ENCODE measurements around the gene HSPA1A.
"Not testable (repeated sequence)": the region's sequence is repeated elsewhere in the genome, so short reads cannot be mapped to it uniquely, and the experiment has no call there.

HSPA1A gene

DNA sequence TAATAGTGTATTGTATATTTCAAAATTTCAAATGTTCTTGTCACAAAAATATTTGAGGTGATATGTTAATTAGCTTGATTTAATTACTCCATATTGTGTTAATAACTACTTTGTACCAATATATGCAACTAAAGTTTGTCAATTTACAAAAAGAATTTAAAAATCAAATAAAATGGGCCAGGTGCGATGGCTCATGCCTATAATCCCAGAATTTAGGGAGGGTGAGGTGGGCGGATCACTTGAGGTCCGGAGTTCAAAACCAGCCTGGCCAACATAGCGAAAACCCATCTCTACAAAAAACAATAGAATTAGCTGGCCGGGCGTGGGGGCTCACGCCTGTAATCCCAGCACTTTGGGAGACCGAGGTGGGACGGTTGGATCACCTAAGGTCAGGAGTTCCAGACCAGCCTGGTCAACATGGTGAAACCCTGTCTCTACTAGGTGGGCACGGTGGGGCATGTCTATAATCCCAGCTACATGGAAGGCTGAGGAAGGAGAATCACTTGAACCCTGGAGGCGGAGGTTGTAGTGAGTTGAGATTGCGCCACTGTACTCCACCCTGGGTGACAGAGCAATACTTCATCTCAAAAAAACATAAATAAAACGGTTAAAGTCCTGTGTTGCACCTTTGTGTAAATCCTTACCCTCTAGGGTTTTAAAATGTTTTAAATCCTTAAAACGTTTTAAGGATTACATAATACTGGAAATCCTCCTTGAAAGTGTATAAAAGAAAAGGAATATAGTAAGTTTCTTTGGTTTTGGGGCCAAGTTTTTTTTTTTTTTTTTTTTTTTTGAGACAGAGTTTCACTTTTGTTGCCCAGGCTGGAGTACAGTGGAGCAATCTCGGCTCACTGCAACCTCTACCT is 16.2 kb downstream of the HSPA1A start:
- Histone ChIP-seq H3K4me2 (ENCODE audit: low read length) (peak overlapping the region; percentile 79), H3K9me3 (replicated peaks; ENCODE audit: low read length) (no peaks in the 10 kb centered on the region), H3K4me1 (ENCODE audit: control insufficient read depth, insufficient read depth, low read length) (peaks cover 25% of the 10 kb centered on the region), H3K9ac (ENCODE audit: low read depth, low read length) (peak overlapping the region; percentile 78), H3K4me3 (ENCODE audit: low read length) (peak overlapping the region; percentile 71), H3K27me3 (ENCODE audit: control insufficient read depth, insufficient read depth, low read length) (no peaks in the 10 kb centered on the region), H3K36me3 (ENCODE audit: insufficient read depth, low read length) (peaks cover 6% of the 10 kb centered on the region)

DNA sequence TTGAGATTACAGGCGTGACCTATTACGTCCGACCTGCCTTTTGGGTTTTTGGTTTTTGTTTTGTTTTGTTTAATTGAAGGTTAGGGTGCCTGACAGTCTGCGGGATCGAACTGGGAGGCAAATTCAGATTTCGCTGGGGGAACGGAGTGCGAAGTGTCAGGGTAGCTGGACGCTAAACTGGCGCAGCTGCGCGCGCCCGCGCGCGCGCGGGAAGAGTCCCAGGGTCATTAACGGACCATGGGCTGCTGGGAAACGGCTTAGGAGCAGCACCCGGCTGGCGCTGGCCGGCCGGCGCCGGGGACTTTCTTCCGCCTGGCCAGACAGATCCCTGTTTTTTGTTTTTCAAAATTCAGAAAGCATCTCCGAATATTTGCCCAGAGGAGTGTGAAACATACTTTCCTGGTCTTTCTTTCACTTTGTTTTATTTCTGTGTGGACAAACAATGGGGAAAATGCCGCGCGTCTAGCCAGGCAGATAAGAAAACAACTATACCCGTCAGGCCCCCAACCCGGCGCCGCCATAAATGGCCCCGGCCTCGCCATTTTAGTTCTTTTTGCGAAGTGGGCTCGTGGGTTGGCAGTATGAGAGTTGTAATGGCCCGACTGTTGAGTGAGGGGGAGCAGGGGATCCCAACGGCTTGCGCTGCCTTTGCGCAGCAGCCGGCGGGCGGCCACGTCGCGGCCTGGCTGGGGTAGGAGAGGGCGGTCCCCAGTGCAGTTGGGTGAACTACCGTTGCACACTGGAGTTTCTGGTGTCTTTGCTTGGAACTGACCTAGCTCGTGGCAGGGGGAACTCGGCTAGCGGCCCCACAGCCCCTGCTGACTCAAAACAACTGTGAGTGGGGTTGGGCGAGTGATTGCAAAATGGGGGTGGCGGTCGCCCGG is 19.3 kb downstream of the HSPA1A start:
- H3K4me1 ChIP-seq (ENCODE audit: control insufficient read depth, insufficient read depth, low read length): peaks cover 34% of the 10 kb centered on the region
- no peaks in the 10 kb centered on the region for H3K27me3 ChIP-seq (ENCODE audit: control insufficient read depth, insufficient read depth, low read length)
- peak overlapping the region; percentile 99 for H3K9ac ChIP-seq (ENCODE audit: low read depth, low read length)
- peak overlapping the region; percentile 95 for H3K4me2 ChIP-seq (ENCODE audit: low read length)
- peaks cover 37% of the 10 kb centered on the region for H3K36me3 ChIP-seq (ENCODE audit: insufficient read depth, low read length)
- peak overlapping the region; percentile 97 for H3K4me3 ChIP-seq (ENCODE audit: low read length)
- no peaks in the 10 kb centered on the region for H3K9me3 ChIP-seq (replicated peaks; ENCODE audit: low read length)

DNA sequence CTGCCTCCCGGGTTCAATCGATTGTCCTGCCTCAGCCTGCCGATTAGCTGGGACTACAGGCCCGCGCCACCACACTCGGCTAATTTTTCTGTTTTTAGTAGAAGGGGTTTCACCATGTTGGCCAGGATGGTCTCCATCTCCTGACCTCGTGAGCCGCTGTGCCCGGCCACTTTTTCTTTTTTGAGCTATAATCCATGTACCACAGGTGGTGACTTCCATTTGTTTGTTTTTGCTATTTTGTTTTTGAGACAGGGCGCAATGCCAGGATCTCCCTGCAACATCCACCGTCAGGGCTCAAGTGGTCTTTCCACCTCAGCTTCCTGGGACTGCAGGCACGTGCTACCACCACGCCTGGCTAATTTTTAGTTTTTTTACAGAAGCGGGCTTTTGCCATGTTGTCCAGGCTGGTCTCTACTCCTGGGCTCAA is 20.7 kb downstream of the HSPA1A start:
- H3K9ac ChIP-seq (ENCODE audit: low read depth, low read length): peak overlapping the region; percentile 99
- H3K4me1 ChIP-seq (ENCODE audit: control insufficient read depth, insufficient read depth, low read length): peaks cover 31% of the 10 kb centered on the region
- peaks cover 51% of the 10 kb centered on the region for H3K36me3 ChIP-seq (ENCODE audit: insufficient read depth, low read length)
- no peaks in the 10 kb centered on the region for H3K9me3 ChIP-seq (replicated peaks; ENCODE audit: low read length)
- peak overlapping the region; percentile 95 for H3K4me2 ChIP-seq (ENCODE audit: low read length)
- peak overlapping the region; percentile 97 for H3K4me3 ChIP-seq (ENCODE audit: low read length)
- H3K27me3 ChIP-seq (ENCODE audit: control insufficient read depth, insufficient read depth, low read length): no peaks in the 10 kb centered on the region

DNA sequence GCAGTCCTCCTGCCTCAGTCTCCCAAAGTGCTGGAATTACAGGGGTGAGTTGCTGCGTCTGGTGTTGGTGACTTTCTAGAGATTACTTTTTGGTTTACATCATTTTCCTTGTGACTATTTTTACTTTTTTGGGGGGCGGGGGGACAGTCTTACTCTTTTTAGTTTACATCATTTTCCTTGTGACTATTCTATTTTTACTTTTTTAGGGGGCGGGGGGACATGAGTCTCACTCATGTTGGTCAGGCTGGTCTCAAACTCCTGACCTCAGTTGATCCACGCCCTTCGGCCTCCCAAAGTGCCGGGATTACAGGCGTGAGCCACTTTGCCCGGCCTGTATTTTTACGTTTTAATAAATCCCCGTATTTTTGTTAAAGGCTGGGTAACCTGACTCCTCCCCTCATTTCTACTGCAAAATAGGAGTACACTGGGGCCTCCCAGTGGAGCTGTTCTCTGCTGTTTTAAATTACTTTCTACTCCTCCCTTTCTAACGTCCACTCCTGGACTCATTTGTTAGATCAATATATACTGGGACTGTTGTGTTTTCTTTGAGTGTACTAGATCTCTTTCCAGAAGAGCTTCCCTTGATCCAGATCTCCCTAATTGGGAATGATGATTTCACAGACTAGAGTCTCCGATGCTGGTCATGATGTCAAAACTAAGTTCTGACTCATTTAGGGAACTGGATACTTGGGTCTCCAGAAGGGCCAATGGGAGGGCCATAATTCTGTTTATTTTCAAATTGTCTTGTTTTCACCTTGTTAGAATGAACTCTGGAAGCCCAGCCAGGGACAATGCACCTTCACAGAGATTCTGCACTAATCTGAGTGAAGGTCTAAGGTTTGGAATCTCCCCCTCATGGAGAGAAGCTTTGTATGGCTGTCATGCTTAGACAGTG is 21.4 kb downstream of the HSPA1A start:
- H3K4me3 ChIP-seq (ENCODE audit: low read length): peak overlapping the region; percentile 97
- H3K4me1 ChIP-seq (ENCODE audit: control insufficient read depth, insufficient read depth, low read length): peaks cover 25% of the 10 kb centered on the region

DNA sequence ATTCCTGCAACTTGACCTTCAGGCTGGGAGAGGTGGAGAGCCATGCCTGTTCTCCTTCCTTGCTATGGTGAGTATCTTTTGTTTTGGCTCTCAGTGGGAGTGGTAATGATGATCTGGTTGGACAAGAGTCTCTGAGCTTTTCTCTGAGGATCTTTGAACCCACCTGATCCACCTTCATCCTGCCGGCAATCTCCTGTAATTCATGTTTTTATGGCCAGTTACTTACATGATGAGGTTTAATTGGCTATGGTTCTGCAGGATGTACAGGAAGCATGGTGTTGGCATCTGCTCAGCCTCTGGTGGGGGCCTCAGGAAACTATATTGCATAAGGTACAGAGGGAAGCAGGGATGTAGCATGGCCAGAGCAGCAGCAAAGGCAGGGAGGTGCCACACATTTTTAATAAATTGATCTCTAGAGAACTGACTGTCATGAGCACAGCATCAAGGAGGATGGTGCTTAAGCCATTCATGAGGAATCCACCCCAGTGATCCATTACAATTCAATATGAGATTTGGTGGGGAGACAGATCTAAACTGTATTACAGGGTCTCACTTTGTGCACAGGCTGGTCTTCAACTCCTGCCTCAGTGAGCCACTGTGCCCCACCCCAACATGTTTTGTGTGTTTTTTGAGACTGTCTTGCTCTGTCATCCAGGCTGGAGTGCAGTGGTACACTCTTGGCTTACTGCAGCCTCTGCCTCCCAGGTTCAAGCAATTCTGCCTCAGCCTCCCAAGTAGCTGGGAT is 22.2 kb downstream of the HSPA1A start:
- Histone ChIP-seq H3K27me3 (ENCODE audit: control insufficient read depth, insufficient read depth, low read length) (no peaks in the 10 kb centered on the region), H3K9me3 (replicated peaks; ENCODE audit: low read length) (no peaks in the 10 kb centered on the region), H3K4me2 (ENCODE audit: low read length) (peak overlapping the region; percentile 95), H3K36me3 (ENCODE audit: insufficient read depth, low read length) (peaks cover 52% of the 10 kb centered on the region), H3K4me3 (ENCODE audit: low read length) (peak overlapping the region; percentile 97), H3K4me1 (ENCODE audit: control insufficient read depth, insufficient read depth, low read length) (peaks cover 25% of the 10 kb centered on the region), H3K9ac (ENCODE audit: low read depth, low read length) (peak overlapping the region; percentile 99)

More for the DNA sequence above, 21.4 kb downstream of the HSPA1A start:
- Histone ChIP-seq H3K36me3 (ENCODE audit: insufficient read depth, low read length) (peaks cover 52% of the 10 kb centered on the region), H3K4me2 (ENCODE audit: low read length) (peak overlapping the region; percentile 95), H3K9me3 (replicated peaks; ENCODE audit: low read length) (no peaks in the 10 kb centered on the region), H3K27me3 (ENCODE audit: control insufficient read depth, insufficient read depth, low read length) (no peaks in the 10 kb centered on the region), H3K9ac (ENCODE audit: low read depth, low read length) (peak overlapping the region; percentile 99)

DNA sequence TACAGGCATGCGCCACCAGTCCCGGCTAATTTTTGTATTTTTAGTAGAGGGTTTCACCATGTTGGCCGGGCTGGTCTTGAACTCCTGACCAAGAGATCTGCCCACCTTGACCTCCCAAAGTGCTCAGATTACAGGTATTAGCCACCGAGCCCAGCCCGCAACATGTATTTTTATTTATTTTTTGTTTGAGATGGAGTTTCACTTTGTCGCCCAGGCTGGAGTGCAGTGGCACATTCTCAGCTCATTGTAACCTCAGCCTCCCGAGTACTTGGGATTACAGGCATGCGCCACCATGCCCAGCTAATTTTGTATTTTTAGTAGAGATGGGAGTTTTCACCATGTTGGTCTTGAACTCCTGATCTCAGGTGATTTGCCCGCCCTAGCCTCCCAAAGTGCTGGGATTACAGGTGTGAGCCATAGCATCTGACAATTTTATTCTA is 22.8 kb downstream of the HSPA1A start:
- H3K4me2 ChIP-seq (ENCODE audit: low read length): peak overlapping the region; percentile 95
- peaks cover 25% of the 10 kb centered on the region for H3K4me1 ChIP-seq (ENCODE audit: control insufficient read depth, insufficient read depth, low read length)
- peak overlapping the region; percentile 97 for H3K4me3 ChIP-seq (ENCODE audit: low read length)
- peak overlapping the region; percentile 99 for H3K9ac ChIP-seq (ENCODE audit: low read depth, low read length)
- H3K36me3 ChIP-seq (ENCODE audit: insufficient read depth, low read length): peaks cover 52% of the 10 kb centered on the region
- H3K27me3 ChIP-seq (ENCODE audit: control insufficient read depth, insufficient read depth, low read length); H3K9me3 ChIP-seq (replicated peaks; ENCODE audit: low read length): not testable (repeated sequence)

DNA sequence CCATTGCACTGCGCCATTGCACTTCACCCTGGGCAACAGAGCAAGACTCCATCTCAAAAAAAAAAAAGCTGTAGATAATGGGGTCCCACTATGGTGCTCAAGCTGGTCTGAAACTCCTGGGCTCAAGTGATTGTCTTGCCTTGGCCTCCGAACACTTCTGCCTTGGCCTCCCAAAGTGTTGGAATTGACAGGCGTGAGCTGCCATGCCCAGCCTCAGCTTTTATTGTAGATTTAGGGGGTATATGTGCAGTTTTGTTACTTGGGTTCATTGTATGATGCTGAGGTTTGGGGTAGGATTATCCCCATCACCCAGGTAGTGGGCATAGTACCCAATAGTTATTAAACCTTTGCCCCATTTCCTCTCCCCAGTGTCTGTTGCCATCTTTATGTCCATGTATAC is 23.6 kb downstream of the HSPA1A start:
- no peaks in the 10 kb centered on the region for H3K9me3 ChIP-seq (replicated peaks; ENCODE audit: low read length)
- H3K36me3 ChIP-seq (ENCODE audit: insufficient read depth, low read length): peaks cover 52% of the 10 kb centered on the region
- H3K27me3 ChIP-seq (ENCODE audit: control insufficient read depth, insufficient read depth, low read length): no peaks in the 10 kb centered on the region
- H3K4me1 ChIP-seq (ENCODE audit: control insufficient read depth, insufficient read depth, low read length): peaks cover 22% of the 10 kb centered on the region
- peak overlapping the region; percentile 95 for H3K4me2 ChIP-seq (ENCODE audit: low read length)
- no peak overlapping the region for H3K9ac ChIP-seq (ENCODE audit: low read depth, low read length)
- H3K4me3 ChIP-seq (ENCODE audit: low read length): no peak overlapping the region

DNA sequence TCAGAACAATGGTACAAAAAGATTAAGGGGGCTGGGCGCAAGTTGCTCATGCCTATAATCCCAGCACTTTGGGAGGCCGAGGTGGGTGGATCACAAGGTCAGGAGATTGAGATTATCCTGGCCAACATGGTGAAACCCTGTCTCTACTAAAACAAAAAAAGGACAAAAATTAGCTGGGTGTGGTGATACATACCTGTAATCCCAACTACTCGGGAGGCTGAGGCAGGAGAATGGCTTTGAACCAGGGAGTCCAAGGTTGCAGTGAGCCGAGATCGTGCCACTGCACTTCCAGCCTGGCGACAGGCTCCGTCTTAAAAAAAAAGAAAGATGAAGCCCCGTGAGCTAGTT is 24.4 kb downstream of the HSPA1A start:
- H3K36me3 ChIP-seq (ENCODE audit: insufficient read depth, low read length): peaks cover 52% of the 10 kb centered on the region
- not testable (repeated sequence) for H3K9me3 ChIP-seq (replicated peaks; ENCODE audit: low read length); H3K4me3 ChIP-seq (ENCODE audit: low read length); H3K4me2 ChIP-seq (ENCODE audit: low read length); H3K27me3 ChIP-seq (ENCODE audit: control insufficient read depth, insufficient read depth, low read length); H3K9ac ChIP-seq (ENCODE audit: low read depth, low read length)
- peaks cover 18% of the 10 kb centered on the region for H3K4me1 ChIP-seq (ENCODE audit: control insufficient read depth, insufficient read depth, low read length)

DNA sequence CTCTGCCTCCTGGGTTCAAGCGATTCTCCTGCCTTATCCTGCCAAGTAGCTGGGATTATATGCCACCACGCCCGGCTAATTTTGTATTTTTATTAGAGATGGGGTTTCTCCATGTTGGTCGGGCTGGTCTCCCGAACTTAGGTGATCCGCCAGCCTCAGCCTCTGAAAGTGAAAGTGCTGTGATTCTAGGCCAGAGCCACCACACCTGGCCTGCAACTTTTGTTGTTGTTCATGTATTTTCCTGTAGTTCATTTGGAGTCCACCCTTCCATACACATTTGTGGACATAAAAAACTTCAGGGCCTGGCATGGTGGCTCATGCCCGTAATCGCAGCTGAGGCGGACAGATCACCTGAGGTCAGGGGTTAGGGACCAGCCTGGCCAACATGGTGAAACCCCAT is 26.7 kb downstream of the HSPA1A start:
- Histone ChIP-seq H3K27me3 (ENCODE audit: control insufficient read depth, insufficient read depth, low read length) (no peaks in the 10 kb centered on the region), H3K9ac (ENCODE audit: low read depth, low read length) (no peak overlapping the region), H3K4me3 (ENCODE audit: low read length) (no peak overlapping the region), H3K36me3 (ENCODE audit: insufficient read depth, low read length) (peaks cover 41% of the 10 kb centered on the region), H3K4me2 (ENCODE audit: low read length) (no peak overlapping the region), H3K4me1 (ENCODE audit: control insufficient read depth, insufficient read depth, low read length) (peaks cover 11% of the 10 kb centered on the region), H3K9me3 (replicated peaks; ENCODE audit: low read length) (no peaks in the 10 kb centered on the region)

DNA sequence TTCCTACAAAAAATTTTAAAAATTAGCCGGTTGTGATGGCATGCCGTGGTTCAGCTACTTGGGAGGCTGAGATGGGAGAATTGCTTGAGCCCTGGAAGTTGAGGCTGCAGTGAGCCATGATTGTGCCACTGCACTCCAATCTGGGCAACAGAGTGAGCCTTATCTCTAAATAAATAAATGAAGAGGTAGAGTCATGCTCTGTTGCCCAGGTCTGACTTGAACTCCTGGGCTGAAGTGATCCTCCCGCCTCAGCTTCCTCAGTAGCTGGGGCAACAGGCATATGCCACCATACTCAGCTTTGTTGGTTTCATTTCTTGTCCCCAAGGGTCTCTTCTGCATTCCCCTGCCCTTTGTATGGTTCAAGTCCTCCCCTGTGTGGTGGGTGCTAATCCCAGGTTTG is 29.2 kb downstream of the HSPA1A start:
- no peaks in the 10 kb centered on the region for H3K4me1 ChIP-seq (ENCODE audit: control insufficient read depth, insufficient read depth, low read length)
- no peaks in the 10 kb centered on the region for H3K27me3 ChIP-seq (ENCODE audit: control insufficient read depth, insufficient read depth, low read length)
- no peak overlapping the region for H3K9ac ChIP-seq (ENCODE audit: low read depth, low read length)
- peaks cover 16% of the 10 kb centered on the region for H3K36me3 ChIP-seq (ENCODE audit: insufficient read depth, low read length)
- H3K4me2 ChIP-seq (ENCODE audit: low read length): no peak overlapping the region
- no peak overlapping the region for H3K4me3 ChIP-seq (ENCODE audit: low read length)
- no peaks in the 10 kb centered on the region for H3K9me3 ChIP-seq (replicated peaks; ENCODE audit: low read length)
